Subcutaneous adipose tissue (tissue), 4 donors: ENCODE measurements around the gene TLE6. TPM values are rescaled to one million over a fixed set of nuclear protein-coding genes. Genes with fewer than 3 reads are reported as not detected.

Experiments used
- total RNA-seq, 4 donors: library from RNA; depleted of rRNA; stranded (reverse); fragments of >200 nt; gene quantifications; one replicate each; pipeline ENCODE4 v1.1.0, GENCODE V29; 2016
- TF ChIP-seq, protein P1 (sequence below): fragments of 450-650 bp; IDR thresholded peaks from one replicate; pipeline ENCODE4 v1.5.1; 2016; ENCODE audit warnings: low read depth, mild to moderate bottlenecking, control low read depth, antibody characterized with exemption, moderate library complexity

The TLE6 gene
- total RNA-seq, 4 donors from 2014 or later: 1.8 TPM; not detected in 3

DNA sequence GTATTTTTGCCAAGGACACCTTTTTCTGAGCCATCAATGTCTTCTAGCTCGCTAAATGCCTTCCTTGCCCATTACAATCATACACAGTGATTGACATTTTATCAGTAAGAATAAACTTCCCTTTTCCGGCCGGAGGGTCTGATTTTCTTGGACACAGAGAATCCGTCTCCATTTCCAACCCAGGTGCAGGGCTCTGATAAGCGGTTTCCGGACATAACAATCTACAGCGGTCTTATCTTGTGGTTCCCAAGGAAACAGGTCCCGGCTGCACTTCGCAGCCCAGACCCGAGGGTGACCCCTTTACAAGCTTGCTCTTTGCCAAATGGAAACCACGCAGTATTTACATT is 27.5 kb upstream of the TLE6 start:
- TF ChIP-seq, protein P1, sequence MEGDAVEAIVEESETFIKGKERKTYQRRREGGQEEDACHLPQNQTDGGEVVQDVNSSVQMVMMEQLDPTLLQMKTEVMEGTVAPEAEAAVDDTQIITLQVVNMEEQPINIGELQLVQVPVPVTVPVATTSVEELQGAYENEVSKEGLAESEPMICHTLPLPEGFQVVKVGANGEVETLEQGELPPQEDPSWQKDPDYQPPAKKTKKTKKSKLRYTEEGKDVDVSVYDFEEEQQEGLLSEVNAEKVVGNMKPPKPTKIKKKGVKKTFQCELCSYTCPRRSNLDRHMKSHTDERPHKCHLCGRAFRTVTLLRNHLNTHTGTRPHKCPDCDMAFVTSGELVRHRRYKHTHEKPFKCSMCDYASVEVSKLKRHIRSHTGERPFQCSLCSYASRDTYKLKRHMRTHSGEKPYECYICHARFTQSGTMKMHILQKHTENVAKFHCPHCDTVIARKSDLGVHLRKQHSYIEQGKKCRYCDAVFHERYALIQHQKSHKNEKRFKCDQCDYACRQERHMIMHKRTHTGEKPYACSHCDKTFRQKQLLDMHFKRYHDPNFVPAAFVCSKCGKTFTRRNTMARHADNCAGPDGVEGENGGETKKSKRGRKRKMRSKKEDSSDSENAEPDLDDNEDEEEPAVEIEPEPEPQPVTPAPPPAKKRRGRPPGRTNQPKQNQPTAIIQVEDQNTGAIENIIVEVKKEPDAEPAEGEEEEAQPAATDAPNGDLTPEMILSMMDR: no peak

DNA sequence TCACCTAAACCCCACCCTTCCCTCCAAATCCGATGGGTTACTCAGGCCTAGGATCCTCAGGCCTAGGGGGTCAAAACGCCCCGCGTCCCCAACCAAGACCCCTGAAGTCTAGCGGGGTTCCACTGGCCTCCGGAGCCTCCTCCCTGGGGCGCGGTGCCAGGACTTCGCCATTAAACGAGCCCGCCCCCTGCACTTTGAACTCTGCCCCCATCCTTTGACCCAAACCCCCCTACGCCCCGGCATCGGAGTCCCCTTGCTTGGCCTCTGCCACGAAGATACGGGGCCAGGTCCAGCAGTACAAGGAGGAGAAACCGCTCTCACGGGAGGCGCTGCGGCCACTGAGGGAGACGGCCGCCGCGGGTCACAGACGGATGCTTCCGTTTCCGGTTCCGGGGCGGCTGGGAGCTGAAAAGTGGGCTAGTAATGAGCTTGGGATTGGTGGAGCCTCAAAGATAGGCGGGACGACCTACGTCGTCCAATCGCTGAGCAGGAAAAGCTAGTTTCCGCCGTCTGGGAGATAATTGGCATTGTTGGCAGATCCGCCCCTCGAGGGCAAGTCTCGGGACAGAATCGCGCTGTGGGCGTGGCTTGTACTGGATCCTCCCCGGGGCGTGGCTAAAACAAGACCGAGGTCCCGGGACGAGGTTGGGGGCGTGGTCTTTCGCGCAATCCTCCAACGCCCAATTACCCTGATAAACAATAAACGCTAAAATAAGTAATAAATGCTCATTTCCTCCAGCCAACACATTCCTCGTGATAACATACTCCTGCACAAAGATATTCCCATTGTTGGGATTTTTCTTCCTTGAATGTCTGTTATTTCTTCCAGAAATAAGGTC is 26.9 kb upstream of the TLE6 start:
- TF ChIP-seq, protein P1: no peak

DNA sequence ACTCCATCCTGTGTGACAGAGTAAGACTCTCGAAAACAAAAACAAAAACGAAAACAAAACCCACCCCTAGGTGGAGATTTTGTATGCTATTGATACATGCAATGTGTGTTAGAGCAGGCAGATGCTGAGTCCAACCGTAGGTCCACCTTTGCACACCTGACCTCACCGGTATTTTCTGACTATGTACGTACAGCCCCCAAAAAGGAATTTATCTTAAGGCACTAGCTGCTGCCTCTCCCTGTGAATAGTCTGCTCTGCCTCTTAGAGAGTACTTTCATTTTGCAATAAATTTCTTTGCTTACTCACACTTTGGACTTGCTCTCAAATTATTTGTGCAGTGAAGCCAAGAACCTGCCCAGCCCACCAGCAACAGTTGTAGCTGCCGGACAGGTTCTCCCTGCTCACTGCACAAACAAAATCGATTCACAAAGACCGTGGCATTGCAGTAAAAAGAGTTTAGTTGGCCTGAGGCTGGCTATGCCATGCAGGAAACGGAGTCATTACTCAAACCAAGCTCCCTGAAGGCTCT is 24.3 kb upstream of the TLE6 start:
- TF ChIP-seq, protein P1: no peak

DNA sequence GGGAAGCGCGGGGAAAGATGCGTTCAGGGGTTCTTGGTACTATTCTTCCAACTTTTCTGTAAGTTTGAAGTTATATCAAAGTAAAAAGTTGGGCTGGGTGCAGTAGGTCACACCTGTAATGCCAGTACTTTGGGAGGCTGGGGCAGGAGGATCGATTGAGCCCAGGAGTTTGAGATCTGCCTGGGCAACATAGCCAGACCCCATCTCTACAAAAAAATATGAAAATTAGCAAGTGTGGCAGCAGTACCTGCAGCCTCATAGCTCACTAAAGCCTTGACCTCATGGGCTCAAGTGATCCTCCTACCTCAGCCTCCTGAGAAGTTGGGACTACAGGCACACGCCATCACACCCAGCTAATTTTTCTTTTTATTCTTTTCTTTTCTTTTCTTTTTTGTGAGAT is 20.2 kb upstream of the TLE6 start:
- TF ChIP-seq, protein P1: no peak

DNA sequence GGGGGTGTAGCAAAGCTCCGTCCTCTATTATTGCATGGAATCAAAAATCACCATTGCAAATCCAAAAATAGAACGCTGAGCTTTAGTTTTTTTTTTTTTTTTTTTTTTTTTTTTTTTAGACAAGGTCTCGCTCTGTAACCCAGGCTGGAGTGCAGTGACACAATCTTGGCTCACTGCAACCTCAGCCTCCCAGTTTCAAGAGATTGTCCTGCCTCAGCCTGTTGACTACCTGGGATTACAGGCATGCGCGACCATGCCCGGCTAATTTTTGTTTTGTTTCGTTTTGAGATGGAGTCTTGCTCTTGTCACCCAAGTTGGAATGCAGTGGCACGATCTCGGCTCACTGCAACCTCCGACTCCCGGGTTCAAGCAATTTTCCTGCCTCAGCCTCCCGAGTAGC is 17.2 kb upstream of the TLE6 start:
- TF ChIP-seq, protein P1: no peak

DNA sequence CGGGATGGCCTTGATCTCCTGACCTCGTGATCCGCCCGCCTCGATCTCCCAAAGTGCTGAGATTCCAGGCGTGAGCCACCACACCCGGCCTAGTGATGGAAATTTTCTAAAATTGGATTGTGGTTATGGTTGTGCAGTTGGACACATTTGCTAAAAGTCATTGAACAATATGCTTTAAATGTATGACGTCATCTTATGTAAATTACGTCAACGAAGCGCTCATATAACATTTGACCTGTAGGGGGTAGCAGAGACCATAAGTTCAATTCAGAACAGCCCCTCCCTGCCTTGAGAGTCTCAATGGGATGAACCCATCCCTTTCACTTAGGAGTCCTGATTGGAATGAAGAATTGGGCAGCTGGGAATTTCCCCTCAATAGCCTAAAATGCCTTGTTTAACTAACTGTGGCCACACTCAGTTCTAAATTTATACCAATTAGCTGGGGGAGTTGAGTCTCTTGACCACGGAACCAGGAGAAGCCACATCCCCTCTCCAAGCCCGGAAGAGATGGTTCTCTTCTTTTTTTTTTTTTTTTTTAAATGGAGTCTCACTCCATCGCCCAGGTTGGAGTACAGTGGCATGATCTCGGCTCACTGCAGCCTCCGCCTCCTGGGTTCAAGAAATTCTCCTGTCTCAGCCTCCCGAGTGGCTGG is 15.2 kb upstream of the TLE6 start:
- TF ChIP-seq, protein P1: no peak

DNA sequence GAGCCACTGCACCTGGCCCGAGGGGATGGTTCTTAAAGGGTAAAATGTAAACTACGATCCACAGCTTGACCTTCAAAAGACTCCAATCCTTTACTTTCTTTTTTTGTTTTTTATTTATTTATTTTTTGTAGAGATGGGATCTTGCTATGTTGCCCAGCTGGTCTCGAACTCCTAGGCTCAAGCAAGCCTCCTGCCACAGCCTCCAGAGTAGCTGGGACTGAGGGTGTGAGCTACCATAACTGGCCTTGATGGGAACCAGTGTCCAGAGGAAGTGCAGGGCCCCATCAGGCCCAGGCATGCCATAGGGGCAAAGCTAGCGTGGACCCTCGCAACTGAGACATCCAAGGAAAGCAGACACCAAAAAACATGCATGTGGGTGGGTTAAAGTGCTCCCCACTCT is 14.2 kb upstream of the TLE6 start:
- TF ChIP-seq, protein P1: no peak
